Bone marrow (tissue), 2 donors: ENCODE data around the gene MTFMT.

Experiments
- DNase-seq, 2 donors: peaks; one replicate each; lab custom pipeline; 2025; lab: John Stamatoyannopoulos, UW

MTFMT gene

DNA sequence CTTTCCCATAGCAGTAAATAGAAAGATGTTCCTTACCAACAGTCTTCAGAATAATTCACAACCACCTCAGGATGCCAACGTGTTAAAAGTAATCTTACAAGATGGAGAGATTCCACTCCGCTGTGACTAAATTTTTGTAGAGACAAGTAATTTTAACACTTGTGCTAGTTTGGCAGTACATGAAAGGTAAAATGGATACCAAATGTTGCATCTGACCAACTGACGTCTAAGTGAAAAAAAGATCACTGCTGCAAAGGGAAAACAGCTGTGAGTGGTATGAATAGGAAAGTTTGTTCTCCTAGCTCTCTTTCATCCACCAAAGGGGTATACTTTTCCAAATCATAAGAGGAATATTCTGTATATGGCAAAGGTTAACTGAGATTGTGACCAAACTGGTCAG is 42.3 kb downstream of the MTFMT start:
- DNase-seq, result no peak

DNA sequence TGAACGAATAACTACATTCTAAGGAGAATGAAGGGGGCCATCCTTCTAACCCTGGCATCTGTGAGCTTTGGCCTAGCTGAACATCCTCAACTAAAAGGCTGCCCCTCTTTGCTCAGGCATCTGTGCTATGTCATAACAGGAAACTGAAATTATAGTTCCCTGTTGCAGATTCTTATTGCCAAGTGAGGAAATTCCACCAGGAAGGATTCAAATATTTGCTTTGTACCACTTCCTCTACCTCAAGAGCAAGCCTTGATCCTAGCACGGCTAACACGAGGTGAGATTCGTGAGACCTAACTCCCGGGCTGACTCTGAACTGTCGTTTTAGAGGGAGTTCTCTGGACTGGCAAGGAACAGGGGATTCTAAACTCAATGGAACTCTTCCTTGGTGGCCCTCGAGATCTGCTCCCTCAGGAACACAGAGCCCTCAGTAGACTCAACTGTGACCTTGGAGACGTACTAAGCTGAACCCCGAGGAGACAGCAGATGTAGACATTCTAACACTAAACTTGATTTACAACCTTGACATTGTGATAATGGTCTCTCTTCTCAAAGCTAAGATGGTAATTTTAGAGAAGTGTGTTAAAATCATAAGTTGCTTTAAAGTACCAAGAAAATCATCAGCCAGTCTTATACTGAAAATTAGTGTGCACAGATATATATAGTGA is 43.9 kb downstream of the MTFMT start:
- DNase-seq, result no peak

DNA sequence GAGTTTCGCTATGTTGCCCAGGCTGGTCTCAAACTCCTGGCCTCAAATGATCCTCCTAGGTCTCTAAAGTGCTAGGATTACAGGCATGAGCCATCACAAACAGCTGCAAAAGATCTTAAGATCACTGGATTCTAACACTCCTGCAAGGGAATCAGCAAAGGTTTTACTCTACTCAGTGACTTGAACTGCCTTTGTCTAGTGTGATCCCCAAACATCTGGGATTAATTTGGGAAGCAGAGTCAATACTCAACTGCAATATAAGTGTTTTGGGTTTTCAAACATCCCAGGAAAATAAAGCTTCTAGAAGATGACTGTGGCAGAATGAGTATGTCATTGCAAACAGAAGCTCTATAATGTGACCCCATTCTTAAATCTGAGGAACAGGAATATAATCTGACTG is 47.0 kb downstream of the MTFMT start:
- DNase-seq, result no peak

DNA sequence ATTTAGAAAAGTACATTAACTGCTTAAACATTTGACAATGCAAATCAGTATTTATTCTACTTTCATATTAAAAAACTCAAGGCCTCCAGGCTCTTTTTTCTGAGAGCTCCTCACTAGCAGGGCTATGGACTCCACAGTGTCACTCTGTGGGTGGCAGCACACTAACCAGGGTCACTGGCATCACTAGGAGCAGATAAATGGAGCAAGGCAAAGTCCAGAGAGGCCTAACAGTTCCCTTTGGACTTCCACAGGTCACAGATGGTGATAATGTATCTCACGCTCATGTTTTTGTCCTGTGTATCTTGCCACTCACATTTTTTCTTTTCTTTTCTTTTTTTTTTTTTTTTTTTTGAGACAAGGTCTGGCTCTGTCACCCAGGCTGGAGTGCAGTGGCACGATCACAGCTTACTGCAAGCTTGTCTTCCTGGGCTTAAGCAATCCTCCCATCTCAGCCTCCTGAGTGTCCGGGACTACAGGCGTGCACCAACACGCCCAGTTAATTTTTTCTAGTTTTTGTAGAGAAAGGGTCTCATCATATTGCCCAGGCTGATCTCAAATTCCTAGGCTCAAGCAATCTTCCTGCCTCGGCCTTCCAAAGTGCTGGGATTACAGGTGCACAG is 47.5 kb downstream of the MTFMT start:
- no peak for DNase-seq

DNA sequence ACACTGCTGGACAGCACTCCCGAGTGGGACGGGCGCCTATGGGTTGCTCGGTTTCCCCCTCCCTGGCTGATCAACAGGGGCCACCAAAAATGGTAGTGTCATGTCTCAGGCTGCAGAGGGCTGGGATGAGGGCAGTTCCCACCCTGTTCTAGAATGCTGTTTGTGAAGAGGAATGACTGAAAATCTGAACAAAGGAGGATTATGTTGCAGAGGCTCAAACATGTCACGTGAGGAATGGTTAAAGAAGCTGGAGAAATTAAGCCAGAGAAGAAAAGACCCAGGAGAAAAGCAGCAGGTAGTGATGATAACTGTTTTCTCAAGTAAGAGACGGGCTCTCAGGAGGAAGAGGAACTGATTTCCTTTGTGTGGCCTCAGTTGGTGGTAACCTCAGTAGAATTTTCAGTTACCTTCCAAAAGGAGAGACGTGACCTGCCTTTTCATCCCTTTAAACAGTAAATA is 50.2 kb downstream of the MTFMT start:
- DNase-seq, result no peak

DNA sequence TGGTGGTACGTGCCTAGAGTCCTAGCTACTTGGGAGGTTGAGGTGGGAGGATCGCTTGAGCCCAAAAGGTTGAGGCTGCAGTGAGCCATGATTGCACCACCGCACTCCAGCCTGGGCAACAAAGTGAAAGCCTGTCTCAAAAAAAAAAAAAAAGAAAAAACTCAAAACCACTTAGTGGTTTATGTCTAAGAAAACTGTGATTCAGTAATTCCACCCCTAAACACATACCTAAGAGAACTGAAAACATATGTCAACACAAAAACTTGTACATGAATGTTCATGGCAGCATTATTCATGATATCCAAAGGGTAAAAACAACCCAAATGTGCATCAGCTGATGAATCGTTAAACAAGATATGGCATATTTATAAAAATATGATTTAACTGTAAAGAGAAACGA is 54.0 kb downstream of the MTFMT start:
- DNase-seq, result no peak

DNA sequence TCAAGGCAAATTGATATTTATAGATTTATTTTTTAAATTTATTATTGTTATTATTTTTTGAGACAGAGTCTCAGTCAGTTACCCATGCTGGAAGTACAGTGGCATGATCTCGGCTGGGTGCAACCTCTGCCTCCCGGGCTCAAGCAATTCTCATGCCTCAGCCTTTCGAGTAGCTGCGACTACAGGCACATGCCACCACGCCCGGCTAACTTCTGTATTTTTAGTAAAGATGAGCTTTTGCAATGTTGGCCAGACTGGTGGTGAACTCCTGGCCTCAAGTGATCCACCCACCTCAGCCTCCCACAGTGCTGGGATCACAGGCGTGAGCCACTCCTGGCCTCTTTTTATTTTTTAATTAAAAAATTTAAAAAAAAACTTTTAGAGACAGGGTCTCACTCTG is 58.7 kb downstream of the MTFMT start:
- no peak for DNase-seq

DNA sequence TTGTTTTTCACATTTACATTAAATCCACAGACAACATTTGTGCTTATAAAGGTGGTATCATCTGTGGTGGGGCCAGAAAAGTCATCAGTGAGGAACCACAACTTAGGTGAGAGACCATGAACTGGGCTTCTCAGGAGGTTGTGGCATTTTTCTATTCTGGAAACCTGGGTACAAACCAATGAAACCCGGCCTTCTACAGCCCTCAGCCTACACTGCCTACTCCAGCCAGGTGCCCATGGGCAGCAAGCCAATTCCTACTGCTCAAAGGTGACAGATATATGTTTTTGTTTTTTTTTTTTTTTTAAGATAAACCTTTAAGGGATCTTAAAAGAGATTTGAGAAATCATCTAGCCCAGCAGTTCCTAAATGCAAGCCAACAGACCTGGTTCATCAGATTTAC is 60.0 kb downstream of the MTFMT start:
- no peak for DNase-seq

DNA sequence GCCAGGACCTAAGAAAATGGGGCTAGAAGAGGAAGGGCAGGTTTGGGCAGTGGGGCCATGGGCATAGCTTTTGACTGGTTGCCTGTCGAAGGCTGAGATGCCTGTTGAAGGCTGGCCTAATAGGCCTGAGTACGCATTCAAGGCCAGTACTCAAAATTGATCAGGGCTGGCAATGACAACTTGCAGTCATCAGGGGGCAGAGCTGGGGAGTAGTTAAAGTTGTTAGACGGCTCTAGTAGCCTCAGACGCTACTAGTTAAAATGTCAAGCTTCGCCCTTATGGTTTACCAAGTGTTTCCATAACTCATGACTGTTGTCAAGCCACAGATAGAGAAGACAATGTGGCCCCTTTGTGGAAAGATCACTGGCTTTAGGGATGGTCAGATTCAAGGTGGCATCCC is 68.4 kb downstream of the MTFMT start:
- DNase-seq, result no peak

DNA sequence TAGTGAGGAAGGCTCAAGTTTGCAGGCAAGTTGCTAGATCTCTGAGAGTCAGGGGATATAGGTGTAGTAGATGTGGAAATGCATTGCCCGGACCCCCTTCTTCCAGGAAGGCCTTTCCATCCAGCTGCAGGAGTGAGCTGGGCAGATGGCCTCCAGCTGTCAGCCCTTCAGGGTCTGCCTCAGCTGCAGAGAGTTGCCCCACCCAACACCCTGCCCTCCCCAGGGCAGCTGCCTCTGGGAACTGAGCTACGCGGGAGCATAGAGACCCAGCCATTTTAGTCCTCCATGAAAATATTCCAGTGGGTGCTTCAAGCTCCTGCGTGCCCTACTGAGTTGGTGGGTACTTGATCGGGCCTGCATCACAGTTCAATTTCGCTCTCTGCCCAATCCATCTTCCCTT is 69.3 kb downstream of the MTFMT start:
- DNase-seq, result no peak

DNA sequence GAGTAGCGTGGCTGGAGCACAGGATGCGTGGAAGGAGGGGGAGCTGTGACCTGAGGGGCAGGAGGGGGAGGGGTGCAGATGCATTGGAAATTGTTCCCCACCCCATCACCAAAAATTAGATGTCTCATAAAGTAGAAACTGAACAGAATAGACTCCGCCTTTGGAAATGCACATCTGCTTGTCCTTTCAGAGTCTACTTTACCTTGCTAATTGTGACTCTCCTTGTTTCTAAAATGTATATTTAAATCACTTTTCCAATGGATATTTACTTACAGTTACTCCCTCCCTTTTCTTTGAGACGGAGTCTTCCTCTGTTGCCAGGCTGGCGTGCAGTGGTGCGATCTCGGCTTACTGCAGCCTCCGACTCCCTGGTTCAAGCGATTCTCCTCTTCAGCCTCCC is 70.3 kb downstream of the MTFMT start:
- no peak for DNase-seq

DNA sequence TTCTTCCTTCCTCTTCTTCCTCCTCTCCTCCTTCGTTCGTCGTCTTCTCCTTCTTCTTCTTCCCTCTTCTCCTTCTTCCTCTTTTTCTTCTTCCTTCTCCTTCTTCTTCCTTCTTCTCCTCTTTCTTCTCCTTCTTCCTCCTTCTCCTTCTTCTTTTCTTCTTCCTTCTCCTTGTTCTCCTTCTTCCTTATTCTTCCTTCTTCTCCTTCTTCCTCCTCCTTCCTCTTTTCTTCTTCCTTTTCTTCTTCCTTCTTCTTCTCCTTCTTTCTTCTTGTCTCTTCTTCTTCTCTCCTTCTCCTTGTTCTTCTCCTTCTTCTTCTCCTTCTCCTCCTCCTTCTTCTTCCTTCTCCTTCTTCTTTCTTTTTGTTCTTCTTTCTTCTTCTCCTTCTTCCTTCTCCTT is 75.0 kb downstream of the MTFMT start:
- no peak for DNase-seq

DNA sequence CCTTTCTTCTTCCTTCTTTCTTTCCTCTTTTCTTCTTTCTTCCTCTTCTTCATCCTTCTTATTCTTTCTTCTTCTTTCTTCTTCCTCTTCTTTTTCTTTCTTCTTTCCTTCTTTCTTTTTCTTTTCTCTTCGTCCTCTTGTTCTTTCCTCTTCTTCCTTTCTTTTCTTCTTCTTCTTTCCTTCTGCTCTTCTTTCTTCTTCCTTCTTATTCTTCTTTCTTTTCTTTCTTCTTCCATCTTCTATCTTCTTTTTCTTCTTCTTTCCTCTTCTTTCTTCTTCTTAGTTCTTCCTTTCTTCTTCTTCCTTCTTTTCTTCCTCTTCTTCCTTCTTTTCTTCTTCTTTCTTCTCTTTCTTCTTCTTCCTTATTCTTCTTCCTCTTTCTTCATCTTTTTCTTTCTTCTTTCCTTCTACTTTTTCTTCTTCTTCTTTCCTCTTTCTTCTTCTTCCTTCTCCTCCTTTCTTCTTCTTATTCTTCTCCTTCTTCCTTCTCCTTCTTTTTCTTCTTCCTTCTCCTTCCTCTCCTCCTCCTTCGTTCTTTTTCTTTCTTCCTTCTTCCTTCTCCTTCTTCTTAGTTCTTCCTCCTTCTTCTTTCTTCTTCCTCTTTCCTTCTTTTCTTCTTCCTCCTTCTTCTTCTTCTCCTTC is 77.5 kb downstream of the MTFMT start:
- no peak for DNase-seq
